CD14-positive monocyte (primary cell): Measurements from ENCODE around the gene KAT14. TPM values are rescaled to one million over a fixed set of nuclear protein-coding genes. Genes with fewer than 3 reads are reported as not detected.
"Not testable (repeated sequence)": the region's sequence is repeated elsewhere in the genome, so short reads cannot be mapped to it uniquely, and the experiment has no call there.

ENCODE experiments used
- DNase-seq, 3 donors: peaks; one replicate each; pipeline ENCODE4 v3.0.0-alpha.2; 2011 to 2022
- H2AFZ ChIP-seq: 2 replicates; pipeline ENCODE4 v1.6.0; 2012; ENCODE audit warnings: mild to moderate bottlenecking, low read depth, low read length, inconsistent platforms; ENCODE audit not compliant: insufficient read depth, poor library complexity, severe bottlenecking
- H3K27ac ChIP-seq, 2 donors: 1 replicate in 1 of 2; 2 replicates in 1 of 2; pipeline ENCODE4 v1.5.1; 2012 to 2013; ENCODE audit warnings: low read length in 2 of 2, control low read depth in 1 of 2, inconsistent platforms in 1 of 2, low read depth in 1 of 2, mild to moderate bottlenecking in 1 of 2
- H3K27me3 ChIP-seq, 2 donors: one replicate each; pipeline versions ENCODE4 v1.6.0 to v1.6.1; 2011 to 2013; ENCODE audit warnings: low read length in 2 of 2; ENCODE audit not compliant: control insufficient read depth in 2 of 2, insufficient read depth in 2 of 2
- H3K36me3 ChIP-seq, 2 donors: replicated peaks in 1 of 2; 1 replicate in 1 of 2; 2 replicates in 1 of 2; pipeline versions ENCODE4 v1.5.1 to v1.6.1; 2012 to 2013; ENCODE audit warnings: low read length in 2 of 2, control low read depth in 1 of 2, inconsistent platforms in 1 of 2, mild to moderate bottlenecking in 1 of 2; ENCODE audit not compliant: insufficient read depth in 2 of 2, control insufficient read depth in 1 of 2
- H3K4me1 ChIP-seq, 2 donors: 1 replicate in 1 of 2; 2 replicates in 1 of 2; pipeline versions ENCODE4 v1.5.1 to v1.6.1; 2012 to 2013; ENCODE audit warnings: low read length in 2 of 2, control low read depth in 1 of 2, inconsistent platforms in 1 of 2, mild to moderate bottlenecking in 1 of 2, moderate library complexity in 1 of 2; ENCODE audit not compliant: insufficient read depth in 2 of 2, control insufficient read depth in 1 of 2
- H3K4me2 ChIP-seq: replicated peaks from 2 replicates; pipeline ENCODE3; 2012; ENCODE audit warnings: low read length, moderate library complexity, mild to moderate bottlenecking; ENCODE audit not compliant: poor library complexity, severe bottlenecking; ENCODE audit errors: extremely low read depth
- H3K4me3 ChIP-seq, 3 experiments: fragments of 200-600 bp in 1 of 3; sonication (generic) in 1 of 3; replicated peaks in 1 of 3; 1 replicate in 2 of 3; 2 replicates in 1 of 3; pipeline ENCODE4 v1.5.1; 2011 to 2013; ENCODE audit warnings: low read length in 3 of 3, mild to moderate bottlenecking in 3 of 3, control low read depth in 2 of 3, low read depth in 2 of 3, inconsistent platforms in 1 of 3, moderate library complexity in 1 of 3
- H3K79me2 ChIP-seq: 2 replicates; pipeline ENCODE4 v1.6.0; 2012; ENCODE audit warnings: mild to moderate bottlenecking, control low read depth, inconsistent platforms, low read length, moderate library complexity; ENCODE audit not compliant: insufficient read depth
- H3K9ac ChIP-seq: 2 replicates; pipeline ENCODE4 v1.6.0; 2017; ENCODE audit warnings: low read length, mild to moderate bottlenecking; ENCODE audit not compliant: insufficient read depth, poor library complexity, severe bottlenecking
- H3K9me3 ChIP-seq, 2 donors: replicated peaks in 1 of 2; 1 replicate in 1 of 2; 2 replicates in 1 of 2; pipeline versions ENCODE4 v1.5.1 to v1.6.1; 2012 to 2013; ENCODE audit warnings: low read length in 2 of 2, control low read depth in 1 of 2; ENCODE audit not compliant: control insufficient read depth in 1 of 2, insufficient read depth in 1 of 2
- H4K20me1 ChIP-seq: 2 replicates; pipeline ENCODE4 v1.6.0; 2012; ENCODE audit warnings: mild to moderate bottlenecking, low read length, control low read depth, moderate library complexity; ENCODE audit not compliant: insufficient read depth
- H3K27ac Mint-ChIP-seq, 7 donors: one replicate each; pipeline ENCODE4 v1.8.0; 2020; ENCODE audit warnings: mild to moderate bottlenecking in 7 of 7, mixed read lengths in 7 of 7, moderate library complexity in 6 of 7, inconsistent platforms in 2 of 7
- H3K27me3 Mint-ChIP-seq, 3 donors: one replicate each; pipeline ENCODE4 v1.8.0; 2021 to 2022; ENCODE audit warnings: low read depth in 3 of 3, mild to moderate bottlenecking in 3 of 3, mixed read lengths in 3 of 3, moderate library complexity in 3 of 3, inconsistent platforms in 1 of 3
- H3K36me3 Mint-ChIP-seq, 2 donors: one replicate each; pipeline ENCODE4 v1.8.0; 2020; ENCODE audit warnings: mixed read lengths in 2 of 2, inconsistent platforms in 1 of 2, mild to moderate bottlenecking in 1 of 2
- H3K4me1 Mint-ChIP-seq: one replicate; pipeline ENCODE4 v1.8.0; 2020; ENCODE audit warnings: mild to moderate bottlenecking, mixed read lengths
- H3K4me3 Mint-ChIP-seq, 2 donors: one replicate each; pipeline ENCODE4 v1.8.0; 2020; ENCODE audit warnings: mild to moderate bottlenecking in 2 of 2, mixed read lengths in 2 of 2, moderate library complexity in 1 of 2
- H3K9me3 Mint-ChIP-seq, 7 donors: one replicate each; pipeline ENCODE4 v1.8.0; 2020 to 2022; ENCODE audit warnings: mixed read lengths in 7 of 7, mild to moderate bottlenecking in 6 of 7, moderate library complexity in 6 of 7, inconsistent platforms in 2 of 7
- WGBS: methylation state at CpG from one replicate; pipeline ENCODE4 v1.1.5; 2013; ENCODE audit warnings: missing lambda C conversion rate; ENCODE audit not compliant: insufficient coverage; 5-methylcytosine and 5-hydroxymethylcytosine counted together
- intact Hi-C, 2 donors: fragments of 100-400 bp; cut with micrococcal nuclease; formaldehyde crosslinking; loops; one replicate each; pipeline versions ENCODE4 v1.15.0 to v1.15.1; 2023
- polyA minus RNA-seq: library from RNA; depleted of rRNA, polyadenylated mRNA; stranded (reverse); fragments of >200 nt; gene quantifications from 2 replicates; pipeline ENCODE4 v1.2.3, GENCODE V29; 2012
- polyA plus RNA-seq, 3 donors: library from polyadenylated mRNA; depleted of rRNA in 1 of 3; unstranded in 2 of 3; stranded (reverse) in 1 of 3; fragments of 300-500 nt in 2 of 3; fragments of >200 nt in 1 of 3; fragmentation: Illumina TruSeq in 2 of 3; gene quantifications; 1 replicate in 2 of 3; 2 replicates in 1 of 3; pipeline ENCODE4 v1.2.3, GENCODE V29; 2012 to 2021
- total RNA-seq, 12 experiments: library from RNA in 1 of 12; stranded (reverse) in 1 of 12; fragments of 120-200 nt in 1 of 12; gene quantifications; one replicate each; pipeline ENCODE4 v1.2.4 and lab custom pipeline; 2013 to 2026; ENCODE audit warnings: mixed read lengths in 6 of 12, inconsistent platforms in 1 of 12
- TF ChIP-seq, protein P1 (sequence below): fragments of 200-600 bp; IDR thresholded peaks from one replicate; pipeline ENCODE4 v1.8.0; 2022; ENCODE audit warnings: antibody characterized with exemption, mild to moderate bottlenecking

The KAT14 gene, protein sequence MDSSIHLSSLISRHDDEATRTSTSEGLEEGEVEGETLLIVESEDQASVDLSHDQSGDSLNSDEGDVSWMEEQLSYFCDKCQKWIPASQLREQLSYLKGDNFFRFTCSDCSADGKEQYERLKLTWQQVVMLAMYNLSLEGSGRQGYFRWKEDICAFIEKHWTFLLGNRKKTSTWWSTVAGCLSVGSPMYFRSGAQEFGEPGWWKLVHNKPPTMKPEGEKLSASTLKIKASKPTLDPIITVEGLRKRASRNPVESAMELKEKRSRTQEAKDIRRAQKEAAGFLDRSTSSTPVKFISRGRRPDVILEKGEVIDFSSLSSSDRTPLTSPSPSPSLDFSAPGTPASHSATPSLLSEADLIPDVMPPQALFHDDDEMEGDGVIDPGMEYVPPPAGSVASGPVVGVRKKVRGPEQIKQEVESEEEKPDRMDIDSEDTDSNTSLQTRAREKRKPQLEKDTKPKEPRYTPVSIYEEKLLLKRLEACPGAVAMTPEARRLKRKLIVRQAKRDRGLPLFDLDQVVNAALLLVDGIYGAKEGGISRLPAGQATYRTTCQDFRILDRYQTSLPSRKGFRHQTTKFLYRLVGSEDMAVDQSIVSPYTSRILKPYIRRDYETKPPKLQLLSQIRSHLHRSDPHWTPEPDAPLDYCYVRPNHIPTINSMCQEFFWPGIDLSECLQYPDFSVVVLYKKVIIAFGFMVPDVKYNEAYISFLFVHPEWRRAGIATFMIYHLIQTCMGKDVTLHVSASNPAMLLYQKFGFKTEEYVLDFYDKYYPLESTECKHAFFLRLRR
- 8.6 TPM for total RNA-seq (2013)
- polyA plus RNA-seq (1 to 10 TPM; 3.4 to 6.0 (median 5.7) TPM), polyA minus RNA-seq (2.9 and 4.2 TPM in 2 replicates), total RNA-seq (lab: John Stamatoyannopoulos, UW) (0.41 to 5.0 (median 3.1) reads per million in 11 experiments)

DNA sequence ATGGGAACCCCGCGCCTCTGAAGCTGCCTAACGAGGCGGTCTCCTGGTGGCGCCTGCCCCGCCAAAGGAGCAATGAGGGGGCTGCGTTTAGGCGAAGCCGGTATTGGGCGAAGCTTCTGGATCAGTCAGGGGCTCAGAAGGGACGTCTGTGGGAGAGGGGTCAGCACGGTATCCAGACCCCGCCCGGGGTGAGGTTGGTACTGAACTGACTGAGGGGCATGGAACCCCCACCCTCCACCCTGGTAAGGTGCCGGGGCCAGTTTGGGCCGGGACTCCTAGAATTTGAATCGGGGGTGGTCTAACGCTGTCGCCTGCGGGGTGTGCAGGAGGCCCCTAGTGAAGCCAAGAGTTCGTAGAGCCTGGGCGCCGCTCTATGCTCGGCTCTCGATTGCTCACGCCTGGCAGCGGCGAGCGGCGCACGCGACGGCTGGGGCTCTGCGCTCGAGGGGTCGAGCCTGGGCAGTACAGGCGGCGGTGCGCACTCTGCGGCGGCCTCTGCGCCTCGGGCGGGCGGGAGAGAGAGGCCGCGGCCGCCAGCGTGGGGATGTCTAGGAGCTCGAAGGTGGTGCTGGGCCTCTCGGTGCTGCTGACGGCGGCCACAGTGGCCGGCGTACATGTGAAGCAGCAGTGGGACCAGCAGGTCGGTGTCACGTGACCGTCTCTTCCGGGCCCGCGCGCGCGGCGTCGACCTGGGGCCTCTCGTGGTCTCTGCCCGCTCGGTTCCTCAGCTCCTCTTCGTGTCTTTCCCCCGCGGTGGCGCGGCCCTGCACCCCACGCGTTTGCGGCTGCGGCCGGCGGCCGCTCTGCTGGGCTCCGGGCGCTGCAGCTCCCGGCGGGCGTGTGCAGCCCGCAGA, at the start of gene KAT14, which contains the start of gene PET117:
Gene KAT14, plus strand, starts transcription at position 452 of the 854 bp plus-strand sequence. CDS start 4,798 bp downstream, outside the sequence.
Gene PET117, plus strand, starts transcription at position 452 of the 854 bp plus-strand sequence. Its CDS starts 93 bp downstream, at position 545.
- H3K79me2 ChIP-seq = peaks cover 42% of the 10 kb centered on the region
- H3K4me3 ChIP-seq = peak within 1 kb of the TSS; percentile 48 to 99 (median 97)
- no peaks in the 10 kb centered on the region for H3K9me3 ChIP-seq
- no peaks in the 10 kb centered on the region for H3K27me3 ChIP-seq
- Mint-ChIP-seq H3K27ac (peak within 1 kb of the TSS; percentile 78 to 93 (median 89)), H3K27me3 (peaks cover 0 to 4% (median 3%) of the 10 kb centered on the region in 3 donors), H3K9me3 (peaks cover 0 to 2% (median 0%) of the 10 kb centered on the region in 7 donors), H3K36me3 (peaks cover 8% of the 10 kb centered on the region in 2 donors), H3K4me1 (peaks cover 26% of the 10 kb centered on the region), H3K4me3 (peak within 1 kb of the TSS; percentile 94)
- H3K36me3 ChIP-seq = peaks cover 5 to 8% of the 10 kb centered on the region in 2 donors
- H3K4me1 ChIP-seq = peaks cover 16 to 25% of the 10 kb centered on the region in 2 donors
- TF ChIP-seq, protein P1, sequence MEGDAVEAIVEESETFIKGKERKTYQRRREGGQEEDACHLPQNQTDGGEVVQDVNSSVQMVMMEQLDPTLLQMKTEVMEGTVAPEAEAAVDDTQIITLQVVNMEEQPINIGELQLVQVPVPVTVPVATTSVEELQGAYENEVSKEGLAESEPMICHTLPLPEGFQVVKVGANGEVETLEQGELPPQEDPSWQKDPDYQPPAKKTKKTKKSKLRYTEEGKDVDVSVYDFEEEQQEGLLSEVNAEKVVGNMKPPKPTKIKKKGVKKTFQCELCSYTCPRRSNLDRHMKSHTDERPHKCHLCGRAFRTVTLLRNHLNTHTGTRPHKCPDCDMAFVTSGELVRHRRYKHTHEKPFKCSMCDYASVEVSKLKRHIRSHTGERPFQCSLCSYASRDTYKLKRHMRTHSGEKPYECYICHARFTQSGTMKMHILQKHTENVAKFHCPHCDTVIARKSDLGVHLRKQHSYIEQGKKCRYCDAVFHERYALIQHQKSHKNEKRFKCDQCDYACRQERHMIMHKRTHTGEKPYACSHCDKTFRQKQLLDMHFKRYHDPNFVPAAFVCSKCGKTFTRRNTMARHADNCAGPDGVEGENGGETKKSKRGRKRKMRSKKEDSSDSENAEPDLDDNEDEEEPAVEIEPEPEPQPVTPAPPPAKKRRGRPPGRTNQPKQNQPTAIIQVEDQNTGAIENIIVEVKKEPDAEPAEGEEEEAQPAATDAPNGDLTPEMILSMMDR = no peak
- H3K9ac ChIP-seq = peak within 1 kb of the TSS; percentile 90
- peak within 1 kb of the TSS; percentile 100 for H2AFZ ChIP-seq
- peak within 1 kb of the TSS; percentile 73 to 95 for H3K27ac ChIP-seq
- DNase-seq = peak; percentile 80 to 89 (median 88)
- peak within 1 kb of the TSS; percentile 94 for H3K4me2 ChIP-seq
- under 1% methylated on average over 80 of the region's 87 CpGs for WGBS
- intact Hi-C loops = loop anchor here (2.0 to 10.0 kb wide), 5 partner anchors 83 to 660 kb away; partner anchors contain the start of genes ZNF133 (in 2 of the 2) and OVOL2 (in 1 of the 2)
- H4K20me1 ChIP-seq = peaks cover 8% of the 10 kb centered on the region

DNA sequence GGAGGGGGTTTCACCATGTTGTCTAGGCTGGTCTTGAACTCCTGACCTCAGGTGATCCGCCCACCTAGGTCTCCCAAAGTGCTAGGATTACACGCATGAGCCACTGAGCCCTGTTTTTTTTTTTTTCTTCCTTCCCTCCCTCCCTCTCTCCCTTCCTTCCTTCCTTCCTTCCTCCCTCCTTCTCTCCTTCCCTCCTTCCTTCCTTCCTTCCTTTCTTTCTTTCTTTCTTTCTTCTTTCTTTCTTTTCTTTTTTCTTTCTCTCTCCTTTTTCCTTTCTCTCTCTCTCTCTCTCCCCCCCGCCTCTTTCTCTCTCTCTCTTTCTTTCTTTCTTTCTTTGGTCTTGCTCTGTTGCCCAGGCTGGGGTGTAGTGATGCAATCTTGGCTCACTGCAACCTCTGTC, 49.4 kb upstream of the KAT14 start:
- WGBS = 100% methylated on average over 1 of the region's 3 CpGs
- H3K27me3 ChIP-seq, H3K4me1 ChIP-seq, H3K27me3 Mint-ChIP-seq, intact Hi-C loops, H3K9me3 Mint-ChIP-seq, H3K9me3 ChIP-seq, H4K20me1 ChIP-seq, H3K36me3 Mint-ChIP-seq, H3K4me3 ChIP-seq, H3K36me3 ChIP-seq, H2AFZ ChIP-seq, H3K79me2 ChIP-seq, H3K4me3 Mint-ChIP-seq, H3K27ac ChIP-seq, H3K4me1 Mint-ChIP-seq, H3K4me2 ChIP-seq, H3K9ac ChIP-seq, DNase-seq: not testable (repeated sequence)
- H3K27ac Mint-ChIP-seq = peak overlapping the region in 2 of 7 donors; percentile 27 to 45

DNA sequence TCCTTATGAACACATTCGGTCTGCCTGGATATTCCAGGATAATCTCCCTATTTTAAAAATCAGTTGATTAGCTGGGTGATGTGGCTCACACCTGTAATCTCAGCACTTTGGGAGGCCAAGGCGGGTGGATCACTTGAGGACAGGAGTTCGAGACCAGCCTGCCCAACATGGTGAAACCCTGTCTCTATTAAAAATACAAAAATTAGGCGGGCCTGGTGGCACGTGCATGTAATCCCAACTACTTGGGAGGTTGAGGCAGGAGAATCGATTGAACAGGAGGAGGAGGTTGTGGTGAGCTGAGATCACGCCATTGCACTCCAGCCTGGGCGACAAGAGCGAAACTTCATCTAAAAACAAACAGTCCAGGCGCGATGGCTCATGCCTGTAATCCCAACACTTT, 48.8 kb upstream of the KAT14 start:
- H3K36me3 ChIP-seq, H3K4me1 Mint-ChIP-seq, DNase-seq, H3K9ac ChIP-seq, H3K4me1 ChIP-seq, H3K79me2 ChIP-seq, H4K20me1 ChIP-seq, H3K4me2 ChIP-seq, H3K9me3 ChIP-seq, H3K4me3 Mint-ChIP-seq, H2AFZ ChIP-seq, H3K9me3 Mint-ChIP-seq, intact Hi-C loops, H3K36me3 Mint-ChIP-seq, H3K27ac ChIP-seq, H3K4me3 ChIP-seq, H3K27me3 ChIP-seq: not testable (repeated sequence)
- Mint-ChIP-seq H3K27ac (peak overlapping the region in 1 of 7 donors; percentile 61), H3K27me3 (peaks cover 3 to 10% (median 9%) of the 10 kb centered on the region in 3 donors)
- 95% methylated on average over 4 of the region's 11 CpGs for WGBS
